Measurements from ENCODE around the gene GFY.
"Not testable (repeated sequence)": the region's sequence is repeated elsewhere in the genome, so short reads cannot be mapped to it uniquely, and the experiment has no call there.

Gene GFY

GRCh38 chr19:49447485-49448431 lies 22.6 kb downstream of the GFY start:
- peak; percentile 67 for DNase-seq

- DNase-seq: no peak
Measured at GRCh38 chr19:49448432-49448786, 23.2 kb downstream of the GFY start.

GRCh38 chr19:49450405-49450804 lies 25.2 kb downstream of the GFY start:
- DNase-seq: no peak

GRCh38 chr19:49451430-49452181 lies 26.4 kb downstream of the GFY start, which contains the start of gene PIH1D1:
TSS of gene PIH1D1 (minus strand) at chr19:49451814. CDS start at chr19:49451574, 240 bp downstream.
- DNase-seq: peak; percentile 96

GRCh38 chr19:49453013-49453756 lies 28.0 kb downstream of the GFY start, which contains the start of gene ALDH16A1:
TSS of gene ALDH16A1 (plus strand) at chr19:49453225. CDS start at chr19:49453332, 107 bp downstream.
- DNase-seq: peak; percentile 99

GRCh38 chr19:49453757-49454240 lies 28.6 kb downstream of the GFY start:
- no peak for DNase-seq

- DNase-seq: no peak
Measured at GRCh38 chr19:49455773-49456172, 30.6 kb downstream of the GFY start.

GRCh38 chr19:49456326-49456725 lies 31.1 kb downstream of the GFY start:
- DNase-seq: no peak

- DNase-seq: no peak
Measured at GRCh38 chr19:49458567-49458903, 33.3 kb downstream of the GFY start.

GRCh38 chr19:49459388-49459787 lies 34.2 kb downstream of the GFY start:
- DNase-seq: no peak

- DNase-seq: not testable (repeated sequence)
Measured at GRCh38 chr19:49461130-49461529, 35.9 kb downstream of the GFY start.

- DNase-seq: no peak
Measured at GRCh38 chr19:49461656-49462055, 36.5 kb downstream of the GFY start.

- no peak for DNase-seq
Measured at GRCh38 chr19:49462492-49462891, 37.3 kb downstream of the GFY start.

- DNase-seq: no peak
Measured at GRCh38 chr19:49463960-49464740, 39.0 kb downstream of the GFY start.

- DNase-seq: no peak
Measured at GRCh38 chr19:49465371-49465770, 40.2 kb downstream of the GFY start.

- DNase-seq: no peak
Measured at GRCh38 chr19:49468199-49468598, 43.0 kb downstream of the GFY start.

GRCh38 chr19:49468746-49469447 lies 43.7 kb downstream of the GFY start:
- peak; percentile 82 for DNase-seq

GRCh38 chr19:49469828-49470614 lies 44.8 kb downstream of the GFY start:
- DNase-seq: peak; percentile 81

GRCh38 chr19:49470615-49470978 lies 45.4 kb downstream of the GFY start:
- no peak for DNase-seq

GRCh38 chr19:49472936-49473335 lies 47.7 kb downstream of the GFY start:
- DNase-seq: no peak

GRCh38 chr19:49473501-49473867 lies 48.3 kb downstream of the GFY start:
- DNase-seq: not testable (repeated sequence)
